Measurements from ENCODE around the gene SPCS2.

- no peak for TF ChIP-seq CTCF (IDR thresholded peaks at IDR 0.05; ENCODE audit: low read depth, low read length)
- TF ChIP-seq POLR2A (IDR thresholded peaks at IDR 0.05; ENCODE audit: extremely low read depth, insufficient read length), result no peak
- peak; percentile 90 for TF ChIP-seq MAX (IDR thresholded peaks at IDR 0.05; ENCODE audit: low read depth, low read length)
Observed at GRCh38 chr11:74926304-74927030, 22.6 kb upstream of the SPCS2 start.

All from NB4 (cell line).